NCI-H1417 (cell line): ENCODE measurements around the gene ZNF658.
"Not testable (repeated sequence)": the region's sequence is repeated elsewhere in the genome, so short reads cannot be mapped to it uniquely, and the experiment has no call there.

Experiments used
- DNase-seq, 3 experiments: peaks; one replicate each; lab custom pipeline; 2025; lab: John Stamatoyannopoulos, UW

Gene ZNF658

DNA sequence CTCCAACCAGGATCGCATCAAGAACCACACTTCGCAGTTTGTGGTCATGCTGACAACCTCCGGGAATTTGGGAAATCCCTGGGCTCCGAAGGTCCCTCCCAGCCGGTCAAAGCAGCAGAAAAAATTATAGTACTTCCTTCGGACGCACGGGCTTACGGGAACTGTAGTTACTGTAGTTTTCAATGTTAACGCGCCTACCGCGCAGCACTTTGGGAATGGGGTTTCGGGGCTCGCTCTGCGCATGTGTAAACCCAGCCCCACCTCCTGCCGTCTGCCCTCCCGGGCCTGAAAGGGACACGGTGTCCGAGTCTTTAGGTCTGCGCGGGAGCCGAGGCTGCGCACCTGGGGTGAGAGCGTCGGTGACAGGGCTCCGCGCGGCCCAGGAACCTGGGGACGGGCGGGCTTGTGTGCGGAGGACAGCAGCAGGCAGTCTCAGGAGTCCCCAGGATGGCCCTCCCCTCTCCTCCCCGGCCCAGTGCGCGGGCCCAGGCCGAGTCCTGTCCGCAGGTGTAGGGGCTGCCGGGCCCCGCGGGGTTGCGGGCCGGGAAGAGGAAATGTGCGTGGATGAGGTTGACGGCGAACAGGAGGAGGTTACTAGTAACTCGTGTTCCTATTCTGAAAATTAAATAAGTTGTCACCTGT lies at the start of gene ZNF658:
TSS of gene ZNF658 (plus strand) at position 236 of the 642 bp plus-strand sequence. CDS start 2,837 bp downstream, outside the sequence.
- DNase-seq, result not testable (repeated sequence)

DNA sequence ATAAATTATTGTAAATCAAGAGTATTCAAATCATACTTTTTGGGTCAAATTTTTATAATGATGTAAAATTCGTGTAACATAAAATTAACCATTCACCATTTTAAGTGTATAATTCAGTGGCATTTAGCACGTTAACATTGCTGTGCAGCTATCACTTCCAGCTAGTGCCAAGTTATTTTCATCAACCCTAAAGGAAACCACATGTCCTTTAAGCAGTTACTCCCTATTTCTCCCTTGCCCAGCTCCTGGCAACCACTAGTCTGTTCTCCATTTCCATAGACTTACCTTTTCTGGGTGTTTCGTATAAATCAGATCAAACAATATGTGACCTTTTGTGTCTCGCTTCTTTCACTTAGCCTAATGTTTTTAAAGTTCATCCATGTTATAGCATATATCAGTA lies 38.8 kb upstream of the ZNF658 start:
- DNase-seq, result not testable (repeated sequence)

DNA sequence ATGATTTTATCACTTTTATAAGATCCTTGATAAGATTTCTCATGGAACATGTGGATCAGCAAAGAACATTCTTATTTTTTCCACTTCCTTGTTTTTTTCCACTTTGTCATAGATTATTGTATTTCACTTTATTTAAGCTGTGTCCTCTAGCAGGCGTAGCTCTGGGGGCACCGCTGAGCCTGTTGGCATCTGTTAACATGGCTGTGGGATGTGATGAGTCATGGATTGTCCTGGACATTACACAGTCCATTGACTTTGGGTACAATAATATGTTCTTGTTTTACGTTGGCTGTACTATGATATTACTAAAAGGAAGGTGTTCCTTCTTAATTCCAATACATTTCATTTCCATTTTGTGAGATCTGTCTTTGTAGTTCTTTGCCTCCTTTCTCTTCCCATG lies 31.9 kb upstream of the ZNF658 start:
- not testable (repeated sequence) for DNase-seq

DNA sequence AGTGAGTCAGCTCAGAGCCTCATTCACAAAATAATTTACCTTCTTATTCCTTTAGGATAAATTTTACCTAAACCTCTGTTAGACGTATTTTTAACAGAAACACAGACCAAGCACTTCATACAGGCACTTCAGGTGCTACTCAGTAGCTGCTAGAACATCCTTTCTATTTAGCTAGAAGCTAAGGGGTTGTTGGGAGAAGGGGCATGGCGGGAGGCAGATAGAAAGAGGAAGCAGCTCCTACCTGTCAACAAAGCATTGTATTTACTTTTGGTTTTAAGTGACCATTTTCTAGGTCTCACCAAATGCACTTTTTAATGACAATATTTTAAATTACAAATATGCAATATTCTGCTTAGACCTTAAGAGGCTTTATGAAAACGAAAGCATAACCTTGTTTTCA lies 19.9 kb upstream of the ZNF658 start:
- not testable (repeated sequence) for DNase-seq

DNA sequence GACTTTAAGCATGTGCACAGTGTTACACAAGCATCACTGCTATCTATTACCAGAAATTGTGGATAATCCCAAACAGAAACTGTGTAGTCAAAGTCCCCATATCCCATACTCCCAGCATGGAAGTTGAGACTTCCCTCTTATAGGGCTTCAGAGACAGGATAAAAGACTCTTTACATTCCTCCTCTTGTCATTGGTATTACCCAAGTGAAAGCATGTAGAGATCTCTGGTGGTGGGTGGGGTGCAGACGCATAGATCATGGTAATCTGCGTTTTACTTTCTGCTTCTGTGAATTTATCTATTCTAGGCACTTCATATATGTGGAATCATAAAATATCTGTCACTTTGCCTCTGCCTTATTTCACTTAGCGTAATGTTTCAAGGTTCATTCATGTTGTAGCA lies 18.7 kb upstream of the ZNF658 start:
- not testable (repeated sequence) for DNase-seq

DNA sequence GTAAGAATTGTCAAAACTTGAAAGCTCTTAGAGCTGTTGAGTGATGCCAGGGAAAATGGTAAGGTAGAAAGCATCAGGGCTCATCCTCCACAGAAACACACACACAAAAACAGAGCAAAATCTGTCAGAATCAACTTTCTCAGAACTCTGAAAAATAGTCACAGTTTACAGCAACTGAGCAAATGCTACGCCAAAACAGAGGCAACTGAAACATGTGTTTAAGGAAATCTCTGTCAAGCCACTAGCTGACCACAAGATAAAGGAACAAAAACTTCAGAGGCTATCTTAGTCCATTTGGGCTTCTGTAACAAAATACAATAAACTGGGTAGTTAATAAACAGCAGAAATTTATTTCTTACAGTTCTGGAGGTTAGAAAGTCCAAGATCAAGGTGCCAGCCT lies 10.2 kb upstream of the ZNF658 start:
- DNase-seq, result not testable (repeated sequence)

DNA sequence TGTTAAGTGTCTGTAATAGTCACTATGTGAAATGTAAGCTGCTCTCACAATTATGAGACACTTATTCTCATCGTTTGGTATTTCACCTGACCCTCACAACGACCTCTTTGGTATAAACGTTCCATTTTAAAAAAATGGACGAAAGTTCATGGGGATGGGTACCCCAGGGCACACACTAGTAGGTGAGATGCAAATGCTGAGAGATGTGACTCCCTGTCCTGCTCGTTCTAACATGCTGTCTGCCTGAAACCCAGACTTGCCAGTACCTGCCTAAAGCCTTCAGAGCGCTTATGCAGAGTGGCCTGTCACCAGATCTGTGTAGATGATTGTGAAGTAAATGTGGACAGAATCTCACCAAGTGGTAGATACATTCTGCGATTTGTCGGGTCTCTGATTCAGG lies 616 bp downstream of the ZNF658 start:
- not testable (repeated sequence) for DNase-seq

DNA sequence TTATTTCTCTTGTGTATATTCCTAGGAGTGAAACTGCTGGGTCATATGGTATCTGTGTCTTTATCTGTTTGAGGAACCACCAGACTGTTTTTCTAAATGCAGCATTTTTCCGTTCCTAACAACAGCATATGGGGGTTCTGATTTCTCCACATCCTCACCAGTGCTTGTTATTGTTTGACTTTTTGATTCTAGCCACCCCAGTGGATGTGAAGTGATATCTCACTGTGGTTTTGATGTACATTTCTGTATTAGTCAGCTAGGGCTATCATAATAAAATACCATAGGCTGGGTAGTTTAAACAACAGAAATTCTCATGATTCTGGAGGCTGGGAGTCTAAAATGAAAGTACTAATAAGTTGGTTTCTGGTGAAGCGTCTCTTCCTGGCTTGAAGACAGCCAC lies 9.0 kb downstream of the ZNF658 start:
- not testable (repeated sequence) for DNase-seq

DNA sequence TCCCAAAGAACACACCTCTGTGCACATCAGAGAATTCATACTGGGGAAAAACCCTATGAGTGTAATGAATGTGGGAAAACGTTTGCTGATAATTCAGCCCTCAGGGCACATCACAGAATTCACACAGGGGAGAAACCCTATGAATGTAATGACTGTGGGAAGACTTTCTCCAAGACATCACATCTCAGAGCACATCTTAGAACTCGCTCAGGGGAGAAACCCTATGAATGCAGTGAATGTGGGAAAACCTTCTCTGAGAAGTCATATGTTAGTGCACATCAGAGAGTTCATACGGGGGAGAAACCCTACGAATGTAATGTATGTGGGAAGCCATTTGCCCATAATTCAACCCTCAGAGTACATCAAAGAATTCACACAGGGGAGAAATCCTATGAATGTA lies 19.5 kb downstream of the ZNF658 start:
- DNase-seq, result not testable (repeated sequence)

DNA sequence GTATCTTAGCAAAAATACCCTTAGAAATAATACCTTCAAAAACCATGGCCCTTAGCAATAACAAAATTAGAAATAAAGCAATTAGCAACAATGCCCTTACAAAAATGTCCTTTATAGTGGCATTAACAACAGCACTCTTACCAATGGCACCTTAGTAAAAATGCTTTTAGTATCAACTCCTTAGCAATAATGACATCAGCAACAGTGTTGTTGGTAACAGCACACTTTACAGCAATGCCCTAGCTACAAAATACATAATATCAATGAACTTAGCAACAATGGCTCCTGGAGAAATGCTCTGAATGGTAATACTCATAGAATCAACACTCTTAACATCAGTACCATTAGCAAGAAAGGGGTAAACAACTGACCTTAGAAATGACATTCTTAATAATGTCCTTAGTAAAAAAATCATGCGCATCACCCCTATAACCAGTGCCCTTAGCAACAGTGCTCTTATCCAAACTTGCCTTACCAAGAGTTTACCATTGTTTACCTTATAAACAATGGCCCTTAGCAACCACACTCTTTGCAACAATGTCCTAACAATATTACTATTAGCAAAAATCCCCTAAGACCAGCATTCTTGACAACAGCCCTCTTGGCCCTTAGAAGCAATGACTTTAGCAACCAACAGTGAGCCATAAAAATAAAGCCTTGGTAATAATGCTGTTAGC lies 35.8 kb downstream of the ZNF658 start:
- DNase-seq, result not testable (repeated sequence)

DNA sequence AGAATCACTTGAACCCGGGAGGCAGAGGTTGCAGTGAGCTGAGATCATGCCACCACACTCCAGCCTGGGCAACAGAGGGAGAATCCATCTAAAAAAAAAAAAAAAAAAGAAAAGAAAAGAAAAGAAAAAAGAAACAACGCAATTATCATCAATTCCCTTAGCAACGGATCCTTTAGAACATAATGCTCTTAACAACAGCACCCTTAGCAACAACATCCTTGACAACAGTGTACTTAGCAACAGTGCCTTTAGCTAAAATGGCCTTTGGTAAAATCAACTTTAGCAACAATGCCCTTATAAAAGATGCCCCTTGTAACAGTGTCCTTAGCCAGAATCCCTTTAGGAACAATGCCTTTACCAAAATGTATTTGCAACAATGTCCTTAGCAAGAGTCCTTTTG lies 37.1 kb downstream of the ZNF658 start:
- DNase-seq, result not testable (repeated sequence)

DNA sequence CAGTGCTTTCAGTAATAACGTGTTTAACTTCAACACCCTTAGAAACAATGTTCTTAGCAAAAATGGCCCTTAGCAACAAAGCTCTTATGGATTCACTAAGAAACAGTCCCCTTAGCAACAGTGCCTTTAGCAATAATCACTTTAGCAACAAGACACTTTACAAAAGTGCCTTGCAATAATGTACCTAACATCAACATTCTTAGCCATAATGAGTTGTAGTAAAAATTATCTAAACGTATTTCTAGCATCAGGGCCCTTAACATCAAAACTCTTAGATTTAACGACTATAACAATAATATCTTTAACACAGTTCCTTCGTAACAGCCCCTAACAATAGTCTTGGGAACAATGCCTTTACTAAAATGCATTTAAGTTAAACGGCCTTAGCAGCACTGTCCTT lies 37.8 kb downstream of the ZNF658 start:
- DNase-seq, result not testable (repeated sequence)

DNA sequence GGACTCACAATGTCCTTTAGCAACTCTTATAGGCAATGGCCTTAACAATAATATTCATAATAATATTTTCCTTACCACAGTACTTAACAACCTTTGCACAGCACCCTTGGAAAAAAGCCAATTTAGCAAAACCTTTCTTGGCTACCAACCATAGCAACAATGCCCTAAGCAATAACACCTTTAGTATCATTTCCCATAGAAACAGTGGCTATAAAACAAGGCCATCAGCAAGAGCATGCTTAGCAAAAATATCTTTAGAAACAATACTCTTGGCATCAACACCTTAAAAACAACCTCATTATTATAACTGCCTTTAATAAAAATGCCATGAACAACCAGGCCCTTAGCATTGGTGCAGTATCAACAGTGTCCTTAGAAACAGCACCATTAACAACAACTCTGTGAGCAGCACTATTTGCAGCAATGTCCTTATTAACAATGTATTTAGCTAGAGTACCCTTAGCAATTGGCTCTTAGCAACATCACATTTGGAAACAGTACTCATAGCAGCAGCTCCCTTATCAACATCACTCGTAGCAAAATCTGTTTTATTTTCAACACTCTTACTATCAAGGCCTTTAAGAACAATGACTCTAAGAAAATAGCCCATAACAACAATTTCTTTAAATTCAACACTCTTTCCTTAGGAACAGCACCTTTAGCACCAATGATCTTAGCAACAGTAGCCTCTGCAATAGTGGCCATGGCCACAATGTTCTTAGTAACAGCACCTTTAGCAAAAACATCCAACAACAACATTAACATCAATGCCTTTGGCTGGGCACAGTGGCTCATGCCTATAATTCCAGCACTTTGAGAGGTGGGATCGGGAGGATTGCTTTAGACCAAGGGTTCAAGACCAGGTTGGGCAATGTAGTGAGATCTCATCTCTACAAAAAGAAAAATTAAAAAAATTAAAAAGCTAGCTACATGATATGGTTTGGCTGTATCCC lies 39.6 kb downstream of the ZNF658 start:
- not testable (repeated sequence) for DNase-seq

DNA sequence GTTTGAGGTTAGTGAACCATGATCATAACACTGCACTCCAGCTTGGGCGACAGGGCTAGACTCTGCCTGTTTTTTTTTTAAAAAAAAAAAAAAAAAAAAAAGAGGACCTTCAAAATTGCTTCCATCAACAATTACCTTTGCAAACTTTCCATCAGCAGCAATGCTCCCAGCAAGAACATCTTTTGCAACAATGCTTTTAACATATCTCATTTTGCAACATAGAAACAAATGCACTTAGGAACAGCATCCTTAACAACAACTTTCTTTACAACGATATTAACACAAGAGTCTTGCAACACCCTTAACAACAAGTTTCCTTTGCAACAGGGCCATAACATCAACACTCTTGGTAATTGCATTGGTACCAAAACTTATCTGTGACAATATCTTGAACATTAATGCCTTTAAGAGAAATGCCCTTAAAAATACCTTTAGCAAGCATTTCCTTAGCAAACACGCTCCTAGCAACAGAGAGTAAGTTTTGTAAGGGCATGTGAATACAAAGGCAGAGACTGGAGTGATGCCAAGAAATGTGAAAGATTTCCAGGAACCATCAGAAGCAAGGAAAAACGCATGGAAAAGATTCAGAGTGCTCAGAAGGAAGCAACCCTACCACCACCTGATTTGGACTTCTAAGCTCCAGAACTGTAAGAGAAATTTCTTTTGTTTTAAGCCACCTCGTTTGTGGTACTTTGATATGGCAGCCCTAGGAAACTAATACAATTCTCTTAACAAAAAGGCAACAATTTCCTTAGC lies 42.1 kb downstream of the ZNF658 start:
- DNase-seq, result not testable (repeated sequence)

DNA sequence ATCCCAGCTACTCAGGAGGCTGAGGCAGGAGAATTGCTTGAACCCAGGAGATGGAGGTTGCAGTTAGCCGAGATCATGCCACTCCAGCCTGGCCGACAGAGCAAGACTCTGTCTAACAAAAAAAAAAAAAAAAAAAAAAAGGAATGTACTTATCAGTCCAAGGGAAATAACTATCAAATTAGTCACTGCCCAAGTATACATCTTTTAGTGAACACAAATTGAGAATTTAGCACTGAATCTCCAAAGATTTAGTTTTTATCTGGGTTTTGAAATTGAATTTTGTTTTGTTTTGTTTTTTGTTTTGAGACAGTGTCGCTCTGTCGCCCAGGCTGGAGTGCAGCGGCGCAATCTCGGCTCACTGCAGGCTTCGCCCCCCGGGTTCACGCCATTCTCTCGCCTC lies 52.1 kb downstream of the ZNF658 start:
- not testable (repeated sequence) for DNase-seq
